NCI-H2029 treated with DMSO at 0.1 percent for 48 hours (cell line): ENCODE results near the gene LONRF2.
"Not testable (repeated sequence)": the region's sequence is repeated elsewhere in the genome, so short reads cannot be mapped to it uniquely, and the experiment has no call there.

Experiments used
- DNase-seq: peaks from one replicate; lab custom pipeline; 2025; lab: John Stamatoyannopoulos, UW

Gene LONRF2

GRCh38 chr2:100321866-100322820, at the start of gene LONRF2:
Gene LONRF2, minus strand, starts transcription at chr2:100322501. Its CDS starts 408 bp downstream, at chr2:100322093.
- DNase-seq: no peak

GRCh38 chr2:100367163-100367562, 44.9 kb upstream of the LONRF2 start:
- no peak for DNase-seq

GRCh38 chr2:100365434-100365833, 43.1 kb upstream of the LONRF2 start:
- peak; percentile 84 for DNase-seq

- DNase-seq: not testable (repeated sequence)
Observed at GRCh38 chr2:100362269-100362668, 40.0 kb upstream of the LONRF2 start.

GRCh38 chr2:100359576-100359975, 37.3 kb upstream of the LONRF2 start:
- DNase-seq: no peak

- DNase-seq: no peak
Observed at GRCh38 chr2:100358554-100358953, 36.3 kb upstream of the LONRF2 start.

- no peak for DNase-seq
Observed at GRCh38 chr2:100352521-100352920, 30.2 kb upstream of the LONRF2 start.

- DNase-seq: no peak
Observed at GRCh38 chr2:100350661-100351185, 28.4 kb upstream of the LONRF2 start.

GRCh38 chr2:100345144-100345543, 22.8 kb upstream of the LONRF2 start:
- DNase-seq: not testable (repeated sequence)

GRCh38 chr2:100344433-100344832, 22.1 kb upstream of the LONRF2 start:
- DNase-seq: no peak

GRCh38 chr2:100342466-100342865, 20.2 kb upstream of the LONRF2 start:
- not testable (repeated sequence) for DNase-seq

GRCh38 chr2:100339823-100340222, 17.5 kb upstream of the LONRF2 start:
- no peak for DNase-seq

GRCh38 chr2:100334929-100335328, 12.6 kb upstream of the LONRF2 start:
- no peak for DNase-seq

- DNase-seq: no peak
Observed at GRCh38 chr2:100327742-100328141, 5.4 kb upstream of the LONRF2 start.

GRCh38 chr2:100321179-100321865, 979 bp downstream of the LONRF2 start:
- DNase-seq: no peak

GRCh38 chr2:100320547-100321178, 1.6 kb downstream of the LONRF2 start:
- no peak for DNase-seq

GRCh38 chr2:100317634-100318033, 4.7 kb downstream of the LONRF2 start:
- no peak for DNase-seq

GRCh38 chr2:100309973-100310719, 12.2 kb downstream of the LONRF2 start:
- DNase-seq: no peak

GRCh38 chr2:100309311-100309710, 13.0 kb downstream of the LONRF2 start:
- DNase-seq: no peak

- DNase-seq: no peak
Observed at GRCh38 chr2:100303744-100304143, 18.6 kb downstream of the LONRF2 start.

- DNase-seq: no peak
Observed at GRCh38 chr2:100302585-100302892, 19.8 kb downstream of the LONRF2 start.
